GM12878 (cell line): Measurements from ENCODE around the gene SLC6A17. TPM values are rescaled to one million over a fixed set of nuclear protein-coding genes. Genes with fewer than 3 reads are reported as not detected.

Experiments used
- BCL11A ChIP-seq: IDR thresholded peaks from 2 replicates; pipeline ENCODE4 v1.6.1; 2011; ENCODE audit warnings: low read depth, low read length
- BHLHE40 ChIP-seq, 2 experiments: fragments of 450-650 bp in 1 of 2; IDR thresholded peaks; 2 replicates each; pipeline ENCODE4 v1.6.1; 2011 to 2017; ENCODE audit warnings: low read depth in 2 of 2, borderline replicate concordance in 1 of 2, improper control_type of control experiment in 1 of 2, low read length in 1 of 2, mild to moderate bottlenecking in 1 of 2
- BRCA1 ChIP-seq: IDR thresholded peaks from 2 replicates; pipeline ENCODE4 v1.6.1; 2011; ENCODE audit warnings: low read depth, low read length, improper control_type of control experiment
- CEBPB ChIP-seq, 2 experiments: fragments of 150-350 bp in 1 of 2; IDR thresholded peaks; 2 replicates each; pipeline ENCODE4 v1.6.1; 2012 to 2014; ENCODE audit warnings: low read depth in 2 of 2, low read length in 2 of 2, borderline replicate concordance in 1 of 2, inconsistent platforms in 1 of 2
- CHD4 ChIP-seq: fragments of 200-600 bp; sonication (generic); IDR thresholded peaks from 2 replicates; pipeline ENCODE4 v1.6.1; 2016; ENCODE audit warnings: mild to moderate bottlenecking
- DPF2 ChIP-seq: fragments of 450-650 bp; IDR thresholded peaks from 2 replicates; pipeline ENCODE4 v1.6.1; 2017; ENCODE audit warnings: mild to moderate bottlenecking
- GATAD2B ChIP-seq: fragments of 450-650 bp; conservative IDR thresholded peaks from 2 replicates; pipeline ENCODE4 v1.6.1; 2017; ENCODE audit warnings: low read depth, mild to moderate bottlenecking, moderate library complexity
- IRF4 ChIP-seq: IDR thresholded peaks from 2 replicates; pipeline ENCODE4 v1.6.1; 2011; ENCODE audit warnings: low read depth, low read length
- MEF2A ChIP-seq: IDR thresholded peaks from 2 replicates; pipeline ENCODE4 v1.6.1; 2011; ENCODE audit warnings: low read depth, mild to moderate bottlenecking, low read length, moderate library complexity; ENCODE audit not compliant: insufficient read depth
- MTA2 ChIP-seq: fragments of 450-650 bp; IDR thresholded peaks from 2 replicates; pipeline ENCODE4 v1.6.1; 2016; ENCODE audit warnings: low read depth, mild to moderate bottlenecking, moderate library complexity
- NFXL1 ChIP-seq: fragments of 450-650 bp; IDR thresholded peaks from 2 replicates; pipeline ENCODE4 v1.6.1; 2017; ENCODE audit warnings: antibody characterized with exemption, mild to moderate bottlenecking, borderline replicate concordance
- NR2C1 ChIP-seq: fragments of 450-650 bp; IDR thresholded peaks from 2 replicates; pipeline ENCODE4 v1.6.1; 2017; ENCODE audit warnings: antibody characterized with exemption, mild to moderate bottlenecking, moderate library complexity
- NR2C2 ChIP-seq: IDR thresholded peaks from 2 replicates; pipeline ENCODE4 v1.6.1; 2011; ENCODE audit warnings: borderline replicate concordance, low read depth; ENCODE audit not compliant: control insufficient read depth, insufficient read length
- POLR2AphosphoS5 ChIP-seq: IDR thresholded peaks from 2 replicates; pipeline ENCODE4 v1.6.1; 2011; ENCODE audit warnings: mild to moderate bottlenecking, low read length, inconsistent platforms
- RB1 ChIP-seq: fragments of 450-650 bp; formaldehyde crosslinking; IDR thresholded peaks from 2 replicates; pipeline ENCODE4 v1.6.1; 2017; ENCODE audit warnings: mild to moderate bottlenecking, borderline replicate concordance
- SIN3A ChIP-seq: IDR thresholded peaks from 2 replicates; pipeline ENCODE4 v1.6.1; 2012; ENCODE audit warnings: low read depth, low read length, improper control_type of control experiment
- SMC3 ChIP-seq: IDR thresholded peaks from 2 replicates; pipeline ENCODE4 v1.6.1; 2011; ENCODE audit warnings: low read length, improper control_type of control experiment, borderline replicate concordance
- SPI1 ChIP-seq: IDR thresholded peaks from 2 replicates; pipeline ENCODE4 v1.6.1; 2011; ENCODE audit warnings: low read depth, mild to moderate bottlenecking, low read length, moderate library complexity, borderline replicate concordance; ENCODE audit not compliant: insufficient read depth
- STAT1 ChIP-seq: fragments of 450-650 bp; conservative IDR thresholded peaks from 2 replicates; pipeline ENCODE4 v1.6.1; 2014; ENCODE audit warnings: antibody characterized with exemption, mild to moderate bottlenecking
- SUPT20H ChIP-seq: IDR thresholded peaks from 2 replicates; pipeline ENCODE4 v1.6.1; 2011; ENCODE audit warnings: low read depth, mild to moderate bottlenecking, low read length, moderate library complexity, borderline replicate concordance; ENCODE audit not compliant: control insufficient read depth
- SUZ12 ChIP-seq: fragments of 200-600 bp; sonication (generic); IDR thresholded peaks from one replicate; pipeline ENCODE4 v1.6.1; 2018; ENCODE audit warnings: antibody characterized with exemption, mild to moderate bottlenecking; ENCODE audit not compliant: unreplicated experiment
- TAF1 ChIP-seq: IDR thresholded peaks from 2 replicates; pipeline ENCODE4 v1.6.1; 2011; ENCODE audit warnings: mild to moderate bottlenecking, low read depth, low read length, borderline replicate concordance
- YBX1 ChIP-seq: fragments of 450-650 bp; IDR thresholded peaks from 2 replicates; pipeline ENCODE4 v1.6.1; 2016; ENCODE audit warnings: antibody characterized with exemption
- ZBTB33 ChIP-seq: fragments of 450-650 bp; IDR thresholded peaks from 2 replicates; pipeline ENCODE4 v1.6.1; 2017; ENCODE audit warnings: mild to moderate bottlenecking
- ZNF274 ChIP-seq: IDR thresholded peaks from one replicate; pipeline ENCODE4 v1.8.0; 2011; ENCODE audit not compliant: insufficient read length, insufficient read depth
- ZNF384 ChIP-seq: IDR thresholded peaks from 2 replicates; pipeline ENCODE4 v1.6.1; 2012; ENCODE audit warnings: low read depth, mild to moderate bottlenecking, low read length, improper control_type of control experiment, borderline replicate concordance
- polyA plus RNA-seq, 11 experiments: library from polyadenylated mRNA; depleted of rRNA in 4 of 11; unstranded in 6 of 11; stranded (reverse) in 5 of 11; fragments of >200 nt; fragmentation: Nextera tagmentation in 4 of 11; fragmentation: Illumina TruSeq in 1 of 11; extraction: Ambion mirVana in 4 of 11; extraction: Trizol in 1 of 11; gene quantifications; 1 replicate in 1 of 11; 2 replicates in 10 of 11; pipeline versions ENCODE4 v1.2.1 to v1.2.3, GENCODE V29; 2011 to 2016; ENCODE audit warnings: inconsistent platforms in 2 of 11, missing spikeins in 2 of 11, low read depth in 1 of 11
- total RNA-seq, 4 experiments: library from RNA; depleted of rRNA in 3 of 4; stranded (reverse); fragments of >200 nt in 3 of 4; fragmentation: Illumina TruSeq in 1 of 4; extraction: Trizol in 1 of 4; gene quantifications; 2 replicates each; pipeline versions ENCODE4 v1.2.1 to v1.2.3, GENCODE V29; 2013 to 2021
- TF ChIP-seq, protein P1 (sequence below): fragments of 450-650 bp; formaldehyde crosslinking; IDR thresholded peaks from 2 replicates; pipeline ENCODE4 v1.5.0; 2022; ENCODE audit warnings: mild to moderate bottlenecking, missing genetic modification characterization

SLC6A17 gene
- total and polyA plus RNA-seq, 10 of the 15 experiments (the other 5 are each of a cell fraction or from before 2014, with no cell fraction given) = not detected

GRCh38 chr1:110209715-110210603 is 59.7 kb downstream of the SLC6A17 start, which contains the start of gene KCNC4 (continued):
- TF ChIP-seq ZNF274 = no peak
- TF ChIP-seq STAT1 = no peak
- no peak for TF ChIP-seq TAF1
- no peak for TF ChIP-seq ZBTB33
- no peak for TF ChIP-seq SIN3A
- no peak for TF ChIP-seq BCL11A
- no peak for TF ChIP-seq SUZ12
- no peak for TF ChIP-seq ZNF384
- no peak for TF ChIP-seq BRCA1
- TF ChIP-seq SPI1 = no peak
- no peak for TF ChIP-seq SMC3
- peak; percentile 54; the same call in 1 of the 2 replicates for TF ChIP-seq MTA2
- no peak for TF ChIP-seq MEF2A
- TF ChIP-seq GATAD2B = no peak
- no peak for TF ChIP-seq SUPT20H
- 0 out of 2 replicates have a peak, but pooled peaks have one; percentile 8 for TF ChIP-seq RB1
- no peak for TF ChIP-seq NR2C2
- peak in 1 of 2 experiments; percentile 40; a peak in 1 of 4 replicates for TF ChIP-seq BHLHE40 (IDR thresholded peaks at IDR 0.05; ENCODE audit: borderline replicate concordance in 1 of 2, low read depth in 2 of 2, low read length in 1 of 2)
- TF ChIP-seq NR2C1 = peak; percentile 95
- TF ChIP-seq IRF4 = no peak
- TF ChIP-seq CHD4 = no peak
- TF ChIP-seq CEBPB (IDR thresholded peaks at IDR 0.05; ENCODE audit: borderline replicate concordance in 1 of 2, low read depth in 2 of 2, low read length in 2 of 2) = no peak
- TF ChIP-seq, protein P1, sequence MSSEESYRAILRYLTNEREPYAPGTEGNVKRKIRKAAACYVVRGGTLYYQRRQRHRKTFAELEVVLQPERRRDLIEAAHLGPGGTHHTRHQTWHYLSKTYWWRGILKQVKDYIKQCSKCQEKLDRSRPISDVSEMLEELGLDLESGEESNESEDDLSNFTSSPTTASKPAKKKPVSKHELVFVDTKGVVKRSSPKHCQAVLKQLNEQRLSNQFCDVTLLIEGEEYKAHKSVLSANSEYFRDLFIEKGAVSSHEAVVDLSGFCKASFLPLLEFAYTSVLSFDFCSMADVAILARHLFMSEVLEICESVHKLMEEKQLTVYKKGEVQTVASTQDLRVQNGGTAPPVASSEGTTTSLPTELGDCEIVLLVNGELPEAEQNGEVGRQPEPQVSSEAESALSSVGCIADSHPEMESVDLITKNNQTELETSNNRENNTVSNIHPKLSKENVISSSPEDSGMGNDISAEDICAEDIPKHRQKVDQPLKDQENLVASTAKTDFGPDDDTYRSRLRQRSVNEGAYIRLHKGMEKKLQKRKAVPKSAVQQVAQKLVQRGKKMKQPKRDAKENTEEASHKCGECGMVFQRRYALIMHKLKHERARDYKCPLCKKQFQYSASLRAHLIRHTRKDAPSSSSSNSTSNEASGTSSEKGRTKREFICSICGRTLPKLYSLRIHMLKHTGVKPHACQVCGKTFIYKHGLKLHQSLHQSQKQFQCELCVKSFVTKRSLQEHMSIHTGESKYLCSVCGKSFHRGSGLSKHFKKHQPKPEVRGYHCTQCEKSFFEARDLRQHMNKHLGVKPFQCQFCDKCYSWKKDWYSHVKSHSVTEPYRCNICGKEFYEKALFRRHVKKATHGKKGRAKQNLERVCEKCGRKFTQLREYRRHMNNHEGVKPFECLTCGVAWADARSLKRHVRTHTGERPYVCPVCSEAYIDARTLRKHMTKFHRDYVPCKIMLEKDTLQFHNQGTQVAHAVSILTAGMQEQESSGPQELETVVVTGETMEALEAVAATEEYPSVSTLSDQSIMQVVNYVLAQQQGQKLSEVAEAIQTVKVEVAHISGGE (CRISPR knock-in tag) = no peak
- TF ChIP-seq NFXL1 = 0 out of 2 replicates have a peak, but pooled peaks have one; percentile 26
- TF ChIP-seq YBX1 = no peak
- no peak for TF ChIP-seq POLR2AphosphoS5
- peak; percentile 49; the same call in 1 of the 2 replicates for TF ChIP-seq DPF2
